Measurements from ENCODE around the gene MCL1.

MCL1 gene

GRCh38 chr1:150543500-150544143 lies 35.8 kb downstream of the MCL1 start:
- Mint-ChIP-seq H3K27me3 (peaks cover 6% of the 10 kb centered on the region), H3K9me3 (no peaks in the 10 kb centered on the region), H3K36me3 (ENCODE audit: low read depth) (no peaks in the 10 kb centered on the region), H3K4me3 (no peak overlapping the region), H3K4me1 (ENCODE audit: low read depth) (peaks cover 16% of the 10 kb centered on the region), H3K27ac (no peak overlapping the region)
- intact Hi-C loops (cut with micrococcal nuclease): no loop called here

- H3K27ac Mint-ChIP-seq: no peak overlapping the region
- no peaks in the 10 kb centered on the region for H3K9me3 Mint-ChIP-seq
- peaks cover 1% of the 10 kb centered on the region for H3K27me3 Mint-ChIP-seq
- H3K4me1 Mint-ChIP-seq (ENCODE audit: low read depth): peaks cover 11% of the 10 kb centered on the region
- H3K36me3 Mint-ChIP-seq (ENCODE audit: low read depth): no peaks in the 10 kb centered on the region
- no peak overlapping the region for H3K4me3 Mint-ChIP-seq
- intact Hi-C loops (cut with micrococcal nuclease): no loop called here
Observed at GRCh38 chr1:150537732-150538684, 41.4 kb downstream of the MCL1 start.

- peaks cover 15% of the 10 kb centered on the region for H3K4me1 Mint-ChIP-seq (ENCODE audit: low read depth)
- no peaks in the 10 kb centered on the region for H3K36me3 Mint-ChIP-seq (ENCODE audit: low read depth)
- peaks cover 1% of the 10 kb centered on the region for H3K27me3 Mint-ChIP-seq
- no peaks in the 10 kb centered on the region for H3K9me3 Mint-ChIP-seq
- intact Hi-C loops (cut with micrococcal nuclease): no loop called here
- H3K4me3 Mint-ChIP-seq: no peak overlapping the region
- H3K27ac Mint-ChIP-seq: no peak overlapping the region
Observed at GRCh38 chr1:150536836-150537731, 42.3 kb downstream of the MCL1 start.

- Mint-ChIP-seq H3K4me1 (ENCODE audit: low read depth) (peaks cover 13% of the 10 kb centered on the region), H3K27me3 (peaks cover 1% of the 10 kb centered on the region), H3K36me3 (ENCODE audit: low read depth) (no peaks in the 10 kb centered on the region), H3K27ac (no peak overlapping the region), H3K4me3 (no peak overlapping the region), H3K9me3 (no peaks in the 10 kb centered on the region)
- intact Hi-C loops (cut with micrococcal nuclease): no loop called here
Observed at GRCh38 chr1:150535511-150536287, 43.7 kb downstream of the MCL1 start.

- Mint-ChIP-seq H3K36me3 (ENCODE audit: low read depth) (no peaks in the 10 kb centered on the region), H3K27me3 (no peaks in the 10 kb centered on the region), H3K27ac (no peak overlapping the region), H3K4me3 (no peak overlapping the region), H3K4me1 (ENCODE audit: low read depth) (peaks cover 7% of the 10 kb centered on the region), H3K9me3 (no peaks in the 10 kb centered on the region)
- intact Hi-C loops (cut with micrococcal nuclease): no loop called here
Observed at GRCh38 chr1:150534002-150534401, 45.4 kb downstream of the MCL1 start.

- H3K27me3 Mint-ChIP-seq: no peaks in the 10 kb centered on the region
- H3K9me3 Mint-ChIP-seq: no peaks in the 10 kb centered on the region
- no peaks in the 10 kb centered on the region for H3K36me3 Mint-ChIP-seq (ENCODE audit: low read depth)
- no peak overlapping the region for H3K4me3 Mint-ChIP-seq
- H3K4me1 Mint-ChIP-seq (ENCODE audit: low read depth): peaks cover 7% of the 10 kb centered on the region
- intact Hi-C loops (cut with micrococcal nuclease): loop anchor here (1.0 kb wide), 1 partner anchor 69 kb away; no protein-coding TSS in a partner anchor
- no peak overlapping the region for H3K27ac Mint-ChIP-seq
Observed at GRCh38 chr1:150532860-150533259, 46.5 kb downstream of the MCL1 start.

- H3K36me3 Mint-ChIP-seq (ENCODE audit: low read depth): no peaks in the 10 kb centered on the region
- H3K4me1 Mint-ChIP-seq (ENCODE audit: low read depth): peaks cover 7% of the 10 kb centered on the region
- no peaks in the 10 kb centered on the region for H3K27me3 Mint-ChIP-seq
- H3K27ac Mint-ChIP-seq: no peak overlapping the region
- intact Hi-C loops (cut with micrococcal nuclease): no loop called here
- no peak overlapping the region for H3K4me3 Mint-ChIP-seq
- no peaks in the 10 kb centered on the region for H3K9me3 Mint-ChIP-seq
Observed at GRCh38 chr1:150530491-150531159, 48.8 kb downstream of the MCL1 start.

- Mint-ChIP-seq H3K27me3 (no peaks in the 10 kb centered on the region), H3K9me3 (no peaks in the 10 kb centered on the region), H3K4me1 (ENCODE audit: low read depth) (peaks cover 7% of the 10 kb centered on the region), H3K27ac (no peak overlapping the region), H3K36me3 (ENCODE audit: low read depth) (no peaks in the 10 kb centered on the region), H3K4me3 (no peak overlapping the region)
- intact Hi-C loops (cut with micrococcal nuclease): no loop called here
Observed at GRCh38 chr1:150529017-150529416, 50.4 kb downstream of the MCL1 start.

GRCh38 chr1:150528196-150528595 lies 51.2 kb downstream of the MCL1 start:
- no peaks in the 10 kb centered on the region for H3K27me3 Mint-ChIP-seq
- peaks cover 7% of the 10 kb centered on the region for H3K4me1 Mint-ChIP-seq (ENCODE audit: low read depth)
- no peak overlapping the region for H3K27ac Mint-ChIP-seq
- no peak overlapping the region for H3K4me3 Mint-ChIP-seq
- H3K36me3 Mint-ChIP-seq (ENCODE audit: low read depth): no peaks in the 10 kb centered on the region
- intact Hi-C loops (cut with micrococcal nuclease): no loop called here
- no peaks in the 10 kb centered on the region for H3K9me3 Mint-ChIP-seq

- no peaks in the 10 kb centered on the region for H3K4me1 Mint-ChIP-seq (ENCODE audit: low read depth)
- no peaks in the 10 kb centered on the region for H3K9me3 Mint-ChIP-seq
- intact Hi-C loops (cut with micrococcal nuclease): no loop called here
- no peaks in the 10 kb centered on the region for H3K36me3 Mint-ChIP-seq (ENCODE audit: low read depth)
- H3K4me3 Mint-ChIP-seq: no peak overlapping the region
- H3K27ac Mint-ChIP-seq: no peak overlapping the region
- no peaks in the 10 kb centered on the region for H3K27me3 Mint-ChIP-seq
Observed at GRCh38 chr1:150525348-150525747, 54.1 kb downstream of the MCL1 start.

Measured in dendritic cell treated with granulocyte-macrophage colony-stimulating factor and Interleukin-4, amounts not matched to agents 40 ng/mL and 50 ng/mL, for 4 days (primary cell).